Activated B cell treated with CpG ODN at 0.5 μM for 24 hours (primary cell): ENCODE results near the gene CDC42EP4. TPM values are rescaled to one million over a fixed set of nuclear protein-coding genes. Genes with fewer than 3 reads are reported as not detected.

Experiments used
- ATAC-seq: fragments of 200-7000 bp; cut with Tn5 transposase; one replicate; pipeline ENCODE4 v1.10.0; 2021; ENCODE audit warnings: low read depth, mild to moderate bottlenecking, moderate library complexity
- CTCF ChIA-PET: fragments of 350-600 bp; sonication (Branson Sonifier 250); formaldehyde crosslinking; loops from one replicate; lab custom pipeline; 2021; ENCODE audit warnings: antibody characterized with exemption; lab: Charles Lee
- POLR2A ChIA-PET: fragments of 350-600 bp; sonication (Branson Sonifier 250); formaldehyde crosslinking; loops from one replicate; lab custom pipeline; 2021; ENCODE audit warnings: antibody characterized with exemption; lab: Charles Lee
- DNase-seq: peaks from one replicate; pipeline ENCODE4 v3.0.0; 2022
- H3K27ac Mint-ChIP-seq: one replicate; pipeline ENCODE4 v1.8.0; 2020; ENCODE audit warnings: mixed read lengths
- H3K27me3 Mint-ChIP-seq: one replicate; pipeline ENCODE4 v1.8.0; 2021; ENCODE audit warnings: mixed read lengths
- H3K36me3 Mint-ChIP-seq: one replicate; pipeline ENCODE4 v1.8.0; 2021; ENCODE audit warnings: low read depth, mixed read lengths
- H3K4me1 Mint-ChIP-seq: one replicate; pipeline ENCODE4 v1.8.0; 2021; ENCODE audit warnings: mixed read lengths
- H3K4me3 Mint-ChIP-seq: one replicate; pipeline ENCODE4 v1.8.0; 2020; ENCODE audit warnings: mild to moderate bottlenecking, mixed read lengths
- H3K9me3 Mint-ChIP-seq: one replicate; pipeline ENCODE4 v1.8.0; 2020; ENCODE audit warnings: mixed read lengths
- CTCF ChIP-seq: fragments of 200-600 bp; IDR thresholded peaks from one replicate; pipeline ENCODE4 v1.8.0; 2022; ENCODE audit warnings: antibody characterized with exemption, mild to moderate bottlenecking
- intact Hi-C: fragments of 100-400 bp; cut with micrococcal nuclease; formaldehyde crosslinking; loops from one replicate; pipeline ENCODE4 v1.15.1; 2024
- total RNA-seq: library from RNA; stranded (reverse); gene quantifications from 2 replicates; pipeline ENCODE4 v1.2.3, GENCODE V29; 2022

CDC42EP4 gene
- total RNA-seq, 1 donor from 2014 or later = 0.95 TPM

- Mint-ChIP-seq H3K27me3 (peaks cover 20% of the 10 kb centered on the region), H3K4me3 (no peak overlapping the region), H3K27ac (no peak overlapping the region), H3K4me1 (peaks cover 12% of the 10 kb centered on the region), H3K9me3 (no peaks in the 10 kb centered on the region), H3K36me3 (no peaks in the 10 kb centered on the region)
- TF ChIP-seq CTCF = no peak
- DNase-seq = no peak
- no peak for ATAC-seq
- ChIA-PET POLR2A (no interaction called here), CTCF (no interaction called here)
- intact Hi-C loops = no loop called here
Observed at GRCh38 chr17:73308017-73308823, 3.6 kb downstream of the CDC42EP4 start.

GRCh38 chr17:73307130-73307529, 4.7 kb downstream of the CDC42EP4 start:
- CTCF ChIA-PET = no interaction called here
- peaks cover 20% of the 10 kb centered on the region for H3K27me3 Mint-ChIP-seq

GRCh38 chr17:73305845-73306836, 5.7 kb downstream of the CDC42EP4 start:
- no peaks in the 10 kb centered on the region for H3K36me3 Mint-ChIP-seq
- CTCF ChIA-PET = no interaction called here
- H3K4me1 Mint-ChIP-seq = peaks cover 12% of the 10 kb centered on the region
- H3K27ac Mint-ChIP-seq = no peak overlapping the region
- TF ChIP-seq CTCF = no peak
- ATAC-seq (no peak), DNase-seq (no peak)
- POLR2A ChIA-PET = no interaction called here
- intact Hi-C loops = no loop called here
- H3K4me3 Mint-ChIP-seq = no peak overlapping the region
- no peaks in the 10 kb centered on the region for H3K9me3 Mint-ChIP-seq
- peaks cover 20% of the 10 kb centered on the region for H3K27me3 Mint-ChIP-seq

More at GRCh38 chr17:73307130-73307529, 4.7 kb downstream of the CDC42EP4 start:
- no peak overlapping the region for H3K4me3 Mint-ChIP-seq
- DNase-seq = no peak
- ATAC-seq = no peak
- no peaks in the 10 kb centered on the region for H3K9me3 Mint-ChIP-seq
- H3K36me3 Mint-ChIP-seq = no peaks in the 10 kb centered on the region
- POLR2A ChIA-PET = no interaction called here
- no peak overlapping the region for H3K27ac Mint-ChIP-seq
- H3K4me1 Mint-ChIP-seq = peaks cover 12% of the 10 kb centered on the region
- no peak for TF ChIP-seq CTCF
- intact Hi-C loops = no loop called here

- peaks cover 20% of the 10 kb centered on the region for H3K27me3 Mint-ChIP-seq
- H3K36me3 Mint-ChIP-seq = no peaks in the 10 kb centered on the region
- DNase-seq (no peak), ATAC-seq (no peak)
- H3K9me3 Mint-ChIP-seq = no peaks in the 10 kb centered on the region
- no peak overlapping the region for H3K4me3 Mint-ChIP-seq
- CTCF ChIA-PET = no interaction called here
- POLR2A ChIA-PET = no interaction called here
- intact Hi-C loops = no loop called here
- no peak for TF ChIP-seq CTCF
- peaks cover 9% of the 10 kb centered on the region for H3K4me1 Mint-ChIP-seq
- H3K27ac Mint-ChIP-seq = no peak overlapping the region
Observed at GRCh38 chr17:73304971-73305812, 6.6 kb downstream of the CDC42EP4 start.
